ENCODE data around the gene SKIC3.

The SKIC3 gene

DNA sequence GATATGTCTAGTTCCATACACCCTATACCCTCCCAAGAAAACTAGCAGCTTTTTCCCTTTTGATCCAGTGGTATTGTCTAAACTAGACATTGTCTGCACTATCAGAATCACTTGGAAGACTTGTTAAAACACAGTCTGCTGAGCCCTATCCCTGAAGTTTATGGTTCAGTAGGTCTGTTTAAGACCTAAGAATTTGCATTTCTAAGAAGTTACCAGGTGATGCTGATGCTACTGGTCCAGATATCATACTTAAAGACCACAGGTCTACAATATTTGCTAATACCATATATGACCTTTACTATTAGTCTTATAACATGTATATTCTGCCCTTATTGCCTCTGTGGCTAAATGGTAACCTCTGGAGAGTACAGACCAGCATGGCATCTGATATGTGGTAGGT lies 23.3 kb downstream of the SKIC3 start:
- DNase-seq (ENCODE audit: low spot score): no peak

DNA sequence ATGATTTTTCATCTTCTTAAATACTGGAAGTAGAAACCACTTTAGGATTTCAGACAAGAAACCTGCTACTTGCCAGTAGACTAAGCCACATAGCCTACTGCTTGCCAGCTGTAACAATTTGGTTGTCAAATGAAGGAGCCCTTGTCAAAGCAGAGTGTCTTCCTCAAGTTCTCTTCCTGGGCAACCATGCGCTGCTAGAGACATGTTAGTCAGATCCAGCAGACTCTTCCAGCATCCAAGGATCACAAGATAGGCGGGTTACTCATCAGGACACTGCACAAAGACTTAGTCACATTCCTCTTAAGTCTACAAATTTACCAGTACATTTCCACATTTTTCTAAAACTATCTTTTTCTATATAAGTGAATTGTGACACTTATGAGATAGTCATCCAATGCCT lies 24.4 kb downstream of the SKIC3 start:
- no peak for DNase-seq (ENCODE audit: low spot score)

DNA sequence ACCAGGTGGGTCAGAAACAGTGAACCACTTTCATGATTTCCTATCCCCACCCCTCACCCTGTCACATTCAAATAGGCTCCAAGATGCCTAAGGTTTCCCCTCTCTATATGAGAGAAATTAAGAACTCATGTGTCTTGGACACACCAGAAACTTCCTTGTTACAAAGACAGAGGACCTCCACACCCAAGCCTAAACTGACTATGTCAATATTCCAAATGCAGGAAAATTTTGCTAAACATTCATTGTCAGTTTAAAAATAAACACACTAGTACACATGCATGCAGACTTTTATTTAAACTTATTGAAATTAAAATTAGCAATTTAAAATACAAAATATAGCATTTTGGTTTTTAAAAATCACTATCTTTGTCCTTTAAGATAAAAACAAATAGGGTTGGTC lies 26.2 kb downstream of the SKIC3 start:
- DNase-seq (ENCODE audit: low spot score): no peak

DNA sequence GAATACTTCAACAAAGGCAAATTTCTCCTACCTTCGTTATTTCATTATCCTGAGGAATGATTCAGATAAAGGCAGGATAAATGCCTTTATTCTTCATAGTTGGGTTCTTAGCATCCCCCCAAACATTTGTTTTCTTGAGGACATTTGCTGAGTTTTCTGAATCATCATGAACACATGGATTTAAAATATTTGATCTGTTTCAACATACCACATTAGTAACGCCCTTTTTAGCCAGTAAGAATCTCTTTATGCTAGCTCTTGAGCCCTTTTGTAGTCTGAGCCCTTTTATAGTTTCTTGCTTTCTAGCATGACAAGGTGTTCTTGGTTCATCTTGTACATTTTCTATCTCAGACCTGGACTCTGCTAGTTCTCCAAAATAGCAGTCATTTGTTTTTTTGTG lies 27.9 kb downstream of the SKIC3 start:
- no peak for DNase-seq (ENCODE audit: low spot score)

GRCh38 chr5:95524423-95524822 lies 30.4 kb downstream of the SKIC3 start:
- DNase-seq (ENCODE audit: low spot score): no peak

- DNase-seq (ENCODE audit: low spot score): no peak
Observed at GRCh38 chr5:95520206-95520605, 34.6 kb downstream of the SKIC3 start.

DNA sequence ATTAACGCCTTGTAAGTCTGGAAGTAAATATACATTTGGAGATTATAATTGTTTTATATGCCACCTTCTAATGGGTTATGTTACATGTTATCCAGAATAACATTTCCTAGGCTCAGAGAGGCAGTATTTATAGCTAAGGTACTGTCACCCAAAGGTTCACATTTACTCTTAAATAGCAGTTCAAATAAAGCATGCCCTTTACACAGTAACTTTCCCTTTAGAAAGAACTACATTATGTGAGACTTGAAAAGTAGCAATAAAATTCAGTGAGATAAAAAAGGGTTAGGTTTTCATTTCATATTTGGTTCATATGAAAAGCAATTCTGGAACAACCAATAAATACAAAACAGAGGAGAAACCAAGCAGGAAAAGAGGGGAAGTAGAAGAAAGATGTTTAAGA lies 35.1 kb downstream of the SKIC3 start:
- DNase-seq (ENCODE audit: low spot score): no peak

GRCh38 chr5:95519151-95519550 lies 35.6 kb downstream of the SKIC3 start:
- no peak for DNase-seq (ENCODE audit: low spot score)

GRCh38 chr5:95518417-95518816 lies 36.4 kb downstream of the SKIC3 start:
- no peak for DNase-seq (ENCODE audit: low spot score)

DNA sequence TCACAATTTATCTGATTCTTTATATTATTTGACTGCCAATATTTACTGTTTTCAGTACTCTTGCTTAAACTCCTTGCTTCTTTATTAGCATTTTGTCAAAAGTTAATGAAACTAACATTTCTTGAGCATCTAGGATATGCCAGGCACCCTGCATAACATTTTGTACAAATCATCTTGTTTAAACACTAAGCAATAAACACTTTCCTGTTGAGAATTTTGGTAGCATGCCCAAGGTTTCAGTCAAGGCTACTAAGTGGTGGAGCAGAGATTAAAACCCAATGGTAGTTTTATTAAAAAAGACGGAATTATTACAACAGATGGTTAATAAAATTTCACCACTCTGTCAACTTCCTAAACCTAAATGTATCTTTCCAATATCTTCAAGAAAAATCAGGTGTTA lies 43.2 kb downstream of the SKIC3 start:
- no peak for DNase-seq (ENCODE audit: low spot score)

DNA sequence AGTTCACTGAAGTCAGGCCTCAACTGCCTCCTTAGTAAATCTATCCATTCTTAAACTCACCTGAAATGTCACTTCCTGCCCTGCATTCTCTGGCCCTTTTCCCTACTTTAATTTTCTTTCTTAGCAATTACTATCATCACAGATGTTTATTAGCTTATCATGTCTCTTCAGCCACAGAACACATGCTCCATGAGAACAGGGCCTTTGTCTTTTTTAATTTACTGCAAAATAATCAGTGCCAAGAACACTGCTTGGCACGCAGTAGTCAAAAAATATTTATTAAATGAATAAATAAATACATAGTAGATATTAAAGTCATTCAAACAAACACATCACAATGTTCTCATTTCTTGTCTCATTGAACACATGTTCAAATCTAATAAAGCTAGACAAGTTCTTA lies 46.2 kb downstream of the SKIC3 start:
- no peak for DNase-seq (ENCODE audit: low spot score)

Measured in CD4-positive, alpha-beta T cell treated with Interleukin-6 at 100 ng/mL for 8 hours (primary cell).